ENCODE results near the gene C10orf120. TPM values are rescaled to one million over a fixed set of nuclear protein-coding genes. Genes with fewer than 3 reads are reported as not detected.

C10orf120 gene
- polyA plus RNA-seq, 3 donors, result not detected

DNA sequence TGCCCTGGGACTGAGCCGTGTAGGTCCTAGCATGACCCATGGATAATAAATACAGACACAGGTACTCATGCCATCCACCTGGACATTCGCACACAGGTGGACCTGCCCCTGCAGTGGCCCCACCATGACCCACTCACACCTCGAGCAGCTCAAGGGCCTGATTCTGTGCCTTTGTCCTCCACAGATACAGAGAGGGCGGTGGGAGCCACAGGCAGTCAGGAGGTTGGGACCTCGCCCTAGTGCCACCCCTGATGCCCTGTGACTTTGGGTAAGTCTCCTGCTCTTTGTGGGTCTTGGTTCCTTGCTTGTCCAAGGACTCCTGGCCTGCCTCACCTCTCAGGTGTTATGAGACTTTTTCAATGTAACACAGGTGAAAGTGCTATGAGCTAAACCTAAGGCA is 42.9 kb downstream of the C10orf120 start:
- H3K4me3 ChIP-seq (replicated peaks in 1 of 3; ENCODE audit: low read depth in 2 of 3, low read length in 3 of 3), result no peak overlapping the region
- no peaks in the 10 kb centered on the region for H3K4me1 ChIP-seq (ENCODE audit: control insufficient read depth in 1 of 2, insufficient read depth in 2 of 2, low read length in 2 of 2)
- no peaks in the 10 kb centered on the region for H3K36me3 ChIP-seq (replicated peaks in 1 of 2; ENCODE audit: control insufficient read depth in 1 of 2, insufficient read depth in 2 of 2, low read length in 2 of 2)
- no peak overlapping the region for H2AFZ ChIP-seq (ENCODE audit: insufficient read depth, low read depth, low read length, poor library complexity, severe bottlenecking)
- no peak overlapping the region for H3K27ac ChIP-seq (ENCODE audit: low read depth in 1 of 2, low read length in 2 of 2)
- no peak for DNase-seq
- H3K4me1 Mint-ChIP-seq, result no peaks in the 10 kb centered on the region
- H3K27me3 Mint-ChIP-seq (ENCODE audit: low read depth in 3 of 3), result peaks cover 0 to 5% (median 4%) of the 10 kb centered on the region in 3 donors
- WGBS (ENCODE audit: insufficient coverage), result 92% methylated on average over 4 of the region's 5 CpGs
- intact Hi-C loops (cut with micrococcal nuclease), result no loop called here
- no peak overlapping the region for H3K4me3 Mint-ChIP-seq
- no peak overlapping the region for H3K27ac Mint-ChIP-seq
- H3K9ac ChIP-seq (ENCODE audit: insufficient read depth, low read length, poor library complexity, severe bottlenecking), result no peak overlapping the region
- H3K9me3 ChIP-seq (replicated peaks in 1 of 2; ENCODE audit: control insufficient read depth in 1 of 2, insufficient read depth in 1 of 2, low read length in 2 of 2), result no peaks in the 10 kb centered on the region
- no peaks in the 10 kb centered on the region for H3K27me3 ChIP-seq (ENCODE audit: control insufficient read depth in 2 of 2, insufficient read depth in 2 of 2, low read length in 2 of 2)
- H3K4me2 ChIP-seq (replicated peaks; ENCODE audit: extremely low read depth, low read length, poor library complexity, severe bottlenecking), result no peak overlapping the region
- H3K9me3 Mint-ChIP-seq, result no peaks in the 10 kb centered on the region
- H3K36me3 Mint-ChIP-seq, result no peaks in the 10 kb centered on the region
- no peaks in the 10 kb centered on the region for H3K79me2 ChIP-seq (ENCODE audit: insufficient read depth, low read length)
- TF ChIP-seq, protein P1, sequence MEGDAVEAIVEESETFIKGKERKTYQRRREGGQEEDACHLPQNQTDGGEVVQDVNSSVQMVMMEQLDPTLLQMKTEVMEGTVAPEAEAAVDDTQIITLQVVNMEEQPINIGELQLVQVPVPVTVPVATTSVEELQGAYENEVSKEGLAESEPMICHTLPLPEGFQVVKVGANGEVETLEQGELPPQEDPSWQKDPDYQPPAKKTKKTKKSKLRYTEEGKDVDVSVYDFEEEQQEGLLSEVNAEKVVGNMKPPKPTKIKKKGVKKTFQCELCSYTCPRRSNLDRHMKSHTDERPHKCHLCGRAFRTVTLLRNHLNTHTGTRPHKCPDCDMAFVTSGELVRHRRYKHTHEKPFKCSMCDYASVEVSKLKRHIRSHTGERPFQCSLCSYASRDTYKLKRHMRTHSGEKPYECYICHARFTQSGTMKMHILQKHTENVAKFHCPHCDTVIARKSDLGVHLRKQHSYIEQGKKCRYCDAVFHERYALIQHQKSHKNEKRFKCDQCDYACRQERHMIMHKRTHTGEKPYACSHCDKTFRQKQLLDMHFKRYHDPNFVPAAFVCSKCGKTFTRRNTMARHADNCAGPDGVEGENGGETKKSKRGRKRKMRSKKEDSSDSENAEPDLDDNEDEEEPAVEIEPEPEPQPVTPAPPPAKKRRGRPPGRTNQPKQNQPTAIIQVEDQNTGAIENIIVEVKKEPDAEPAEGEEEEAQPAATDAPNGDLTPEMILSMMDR (IDR thresholded peaks at IDR 0.05), result no peak
- no peaks in the 10 kb centered on the region for H4K20me1 ChIP-seq (ENCODE audit: insufficient read depth, low read length)

DNA sequence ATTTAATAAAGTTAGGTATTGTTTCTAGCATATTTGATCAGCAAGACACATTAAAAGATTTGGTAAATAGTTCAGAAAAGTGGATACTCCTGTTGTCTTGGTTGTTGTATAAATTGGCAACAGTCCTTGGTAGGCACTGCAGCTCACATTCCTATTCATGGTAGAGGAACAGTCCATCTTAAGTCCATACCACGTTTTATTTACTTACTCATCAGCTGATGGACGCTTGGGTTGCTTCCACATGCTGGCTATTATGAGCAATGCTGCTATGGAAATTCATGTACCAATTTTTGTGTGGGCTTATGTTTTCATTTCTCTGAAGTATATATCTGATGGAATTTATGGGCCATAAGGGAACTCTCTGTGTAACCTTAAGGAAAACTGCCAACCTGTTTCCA is 43.3 kb downstream of the C10orf120 start:
- Histone ChIP-seq H4K20me1 (ENCODE audit: insufficient read depth, low read length) (no peaks in the 10 kb centered on the region), H3K27ac (ENCODE audit: low read depth in 1 of 2, low read length in 2 of 2) (no peak overlapping the region), H3K9me3 (replicated peaks in 1 of 2; ENCODE audit: control insufficient read depth in 1 of 2, insufficient read depth in 1 of 2, low read length in 2 of 2) (no peaks in the 10 kb centered on the region), H3K4me1 (ENCODE audit: control insufficient read depth in 1 of 2, insufficient read depth in 2 of 2, low read length in 2 of 2) (no peaks in the 10 kb centered on the region), H3K36me3 (replicated peaks in 1 of 2; ENCODE audit: control insufficient read depth in 1 of 2, insufficient read depth in 2 of 2, low read length in 2 of 2) (no peaks in the 10 kb centered on the region), H3K27me3 (ENCODE audit: control insufficient read depth in 2 of 2, insufficient read depth in 2 of 2, low read length in 2 of 2) (no peaks in the 10 kb centered on the region), H3K4me2 (replicated peaks; ENCODE audit: extremely low read depth, low read length, poor library complexity, severe bottlenecking) (no peak overlapping the region), H3K4me3 (replicated peaks in 1 of 3; ENCODE audit: low read depth in 2 of 3, low read length in 3 of 3) (no peak overlapping the region), H3K9ac (ENCODE audit: insufficient read depth, low read length, poor library complexity, severe bottlenecking) (no peak overlapping the region), H2AFZ (ENCODE audit: insufficient read depth, low read depth, low read length, poor library complexity, severe bottlenecking) (no peak overlapping the region), H3K79me2 (ENCODE audit: insufficient read depth, low read length) (no peaks in the 10 kb centered on the region)
- 80% methylated on average over 1 of the region's 2 CpGs for WGBS (ENCODE audit: insufficient coverage)
- Mint-ChIP-seq H3K9me3 (no peaks in the 10 kb centered on the region), H3K4me1 (no peaks in the 10 kb centered on the region), H3K4me3 (no peak overlapping the region), H3K27ac (no peak overlapping the region), H3K27me3 (ENCODE audit: low read depth in 3 of 3) (peaks cover 0 to 5% (median 2%) of the 10 kb centered on the region in 3 donors), H3K36me3 (no peaks in the 10 kb centered on the region)
- intact Hi-C loops (cut with micrococcal nuclease), result no loop called here
- no peak for DNase-seq
- TF ChIP-seq, protein P1 (IDR thresholded peaks at IDR 0.05), result no peak
